NT2/D1 (cell line): ENCODE data around the gene YOD1.
"Not testable (repeated sequence)": the region's sequence is repeated elsewhere in the genome, so short reads cannot be mapped to it uniquely, and the experiment has no call there.

Source experiments
- DNase-seq: peaks from one replicate; pipeline ENCODE4 v3.0.0-alpha.2; 2011; ENCODE audit warnings: low read depth, low spot score
- H3K27me3 ChIP-seq: 2 replicates; pipeline ENCODE4 v1.6.0; 2011; ENCODE audit warnings: mild to moderate bottlenecking; ENCODE audit not compliant: insufficient read length, insufficient read depth
- H3K36me3 ChIP-seq: 2 replicates; pipeline ENCODE4 v1.6.1; 2011; ENCODE audit warnings: mild to moderate bottlenecking, low read length, mixed read lengths; ENCODE audit not compliant: insufficient read depth, insufficient read length
- H3K4me1 ChIP-seq: 2 replicates; pipeline ENCODE4 v1.5.1; 2011; ENCODE audit not compliant: insufficient read depth, insufficient read length
- H3K4me3 ChIP-seq: 2 replicates; pipeline ENCODE4 v1.5.1; 2011; ENCODE audit warnings: low read depth; ENCODE audit not compliant: insufficient read length
- H3K9ac ChIP-seq: 2 replicates; pipeline ENCODE4 v1.6.0; 2011; ENCODE audit warnings: low read depth; ENCODE audit not compliant: insufficient read length
- H3K9me3 ChIP-seq: 2 replicates; pipeline ENCODE4 v1.5.1; 2011; ENCODE audit warnings: mild to moderate bottlenecking, low read length; ENCODE audit not compliant: insufficient read depth
- SUZ12 ChIP-seq: IDR thresholded peaks from 2 replicates; pipeline ENCODE4 v1.6.1; 2011; ENCODE audit not compliant: insufficient read length, insufficient read depth; ENCODE audit errors: extremely low read depth
- YY1 ChIP-seq: IDR thresholded peaks from 2 replicates; pipeline ENCODE4 v1.6.1; 2011; ENCODE audit not compliant: insufficient read length, insufficient read depth
- ZNF274 ChIP-seq: IDR thresholded peaks from 2 replicates; pipeline ENCODE4 v1.6.1; 2011; ENCODE audit warnings: mild to moderate bottlenecking, low read depth, low read length

YOD1 gene

DNA sequence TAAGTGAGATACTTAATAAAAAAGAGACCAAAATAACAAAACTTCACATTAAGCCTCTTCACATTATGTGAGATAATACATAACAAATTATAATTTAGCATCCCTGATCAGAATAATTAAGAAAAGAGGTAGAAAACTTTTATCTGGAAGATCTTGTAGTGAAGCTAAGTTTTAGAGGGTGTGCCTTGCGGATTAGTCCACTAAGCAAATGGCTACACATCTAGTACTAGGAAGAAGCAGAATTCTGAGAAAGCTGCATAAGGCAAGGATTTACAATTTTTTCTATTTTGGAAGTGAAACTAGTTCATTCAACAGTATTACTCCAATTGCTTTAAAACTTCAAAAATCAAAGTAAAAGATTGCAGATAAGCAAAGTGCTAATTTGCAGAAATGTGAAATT lies 3.5 kb downstream of the YOD1 start:
- H3K9ac ChIP-seq, result peak overlapping the region; percentile 14
- peaks cover 39% of the 10 kb centered on the region for H3K36me3 ChIP-seq
- no peak overlapping the region for H3K4me3 ChIP-seq
- no peaks in the 10 kb centered on the region for H3K9me3 ChIP-seq
- TF ChIP-seq ZNF274 (no peak), SUZ12 (no peak), YY1 (no peak)
- H3K27me3 ChIP-seq, result no peaks in the 10 kb centered on the region
- H3K4me1 ChIP-seq, result peaks cover 2% of the 10 kb centered on the region
- no peak for DNase-seq

DNA sequence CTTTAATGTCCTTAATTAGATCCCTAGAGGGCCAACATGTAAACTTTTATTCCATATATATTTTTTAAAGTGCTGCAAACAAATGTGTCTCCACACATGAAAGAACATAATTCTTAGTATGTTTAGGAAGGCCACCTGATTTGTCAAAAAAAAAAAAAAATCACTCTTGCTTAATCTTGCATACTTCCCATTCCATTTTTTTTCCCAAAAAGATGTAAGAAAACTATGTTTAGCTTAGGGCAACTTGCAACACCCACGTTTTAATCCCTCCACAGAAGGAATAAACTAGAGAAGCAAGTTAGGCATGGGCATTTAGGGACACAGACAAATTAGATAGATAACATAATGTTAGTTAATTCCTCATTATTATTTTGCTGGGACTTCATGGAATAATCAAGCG lies 5.6 kb downstream of the YOD1 start:
- Histone ChIP-seq H3K27me3 (no peaks in the 10 kb centered on the region), H3K9ac (no peak overlapping the region), H3K4me3 (no peak overlapping the region), H3K36me3 (peaks cover 39% of the 10 kb centered on the region), H3K9me3 (no peaks in the 10 kb centered on the region), H3K4me1 (peaks cover 2% of the 10 kb centered on the region)
- TF ChIP-seq ZNF274 (no peak), SUZ12 (no peak), YY1 (no peak)
- no peak for DNase-seq

DNA sequence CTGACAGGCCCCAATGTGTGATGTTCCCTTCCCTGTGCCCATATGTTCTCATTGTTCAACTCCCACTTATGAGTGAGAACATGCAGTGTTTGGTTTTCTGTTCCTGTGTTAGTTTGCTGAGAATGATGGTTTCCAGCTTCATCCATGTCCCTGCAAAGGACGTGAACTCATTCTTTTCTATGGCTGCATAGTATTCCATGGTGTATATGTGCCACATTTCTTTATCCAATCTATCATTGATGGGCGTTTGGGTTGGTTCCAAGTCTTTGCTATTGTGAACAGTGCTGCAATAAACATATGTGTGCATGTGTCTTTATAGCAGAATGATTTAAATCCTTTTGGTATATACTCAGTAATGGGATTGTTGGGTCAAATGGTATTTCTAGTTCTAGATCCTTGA lies 9.6 kb downstream of the YOD1 start:
- not testable (repeated sequence) for H3K4me1 ChIP-seq, H3K36me3 ChIP-seq, H3K27me3 ChIP-seq, H3K9me3 ChIP-seq, DNase-seq, H3K4me3 ChIP-seq, H3K9ac ChIP-seq

DNA sequence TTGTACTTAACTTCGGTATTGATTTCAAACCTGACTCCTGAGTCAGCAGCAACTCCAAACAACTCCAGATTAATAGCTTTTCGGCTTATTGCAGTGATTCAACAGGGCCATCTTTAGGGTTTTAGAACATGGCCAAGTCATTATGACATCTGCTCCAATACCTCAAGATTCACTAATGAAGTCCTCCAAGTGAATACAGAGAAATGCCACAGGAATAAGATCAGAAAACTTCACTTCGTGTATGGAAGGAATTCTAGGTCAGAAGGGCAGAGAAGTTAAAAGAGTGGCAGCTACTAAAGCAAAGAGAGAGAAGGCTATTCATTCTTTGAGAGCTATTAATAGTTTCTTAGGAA lies 10.9 kb downstream of the YOD1 start:
- H3K36me3 ChIP-seq, result peaks cover under 1% of the 10 kb centered on the region
- no peaks in the 10 kb centered on the region for H3K4me1 ChIP-seq
- TF ChIP-seq YY1 (no peak), SUZ12 (no peak), ZNF274 (no peak)
- H3K9me3 ChIP-seq, result no peaks in the 10 kb centered on the region
- no peak overlapping the region for H3K9ac ChIP-seq
- no peaks in the 10 kb centered on the region for H3K27me3 ChIP-seq
- H3K4me3 ChIP-seq, result no peak overlapping the region
- no peak for DNase-seq

DNA sequence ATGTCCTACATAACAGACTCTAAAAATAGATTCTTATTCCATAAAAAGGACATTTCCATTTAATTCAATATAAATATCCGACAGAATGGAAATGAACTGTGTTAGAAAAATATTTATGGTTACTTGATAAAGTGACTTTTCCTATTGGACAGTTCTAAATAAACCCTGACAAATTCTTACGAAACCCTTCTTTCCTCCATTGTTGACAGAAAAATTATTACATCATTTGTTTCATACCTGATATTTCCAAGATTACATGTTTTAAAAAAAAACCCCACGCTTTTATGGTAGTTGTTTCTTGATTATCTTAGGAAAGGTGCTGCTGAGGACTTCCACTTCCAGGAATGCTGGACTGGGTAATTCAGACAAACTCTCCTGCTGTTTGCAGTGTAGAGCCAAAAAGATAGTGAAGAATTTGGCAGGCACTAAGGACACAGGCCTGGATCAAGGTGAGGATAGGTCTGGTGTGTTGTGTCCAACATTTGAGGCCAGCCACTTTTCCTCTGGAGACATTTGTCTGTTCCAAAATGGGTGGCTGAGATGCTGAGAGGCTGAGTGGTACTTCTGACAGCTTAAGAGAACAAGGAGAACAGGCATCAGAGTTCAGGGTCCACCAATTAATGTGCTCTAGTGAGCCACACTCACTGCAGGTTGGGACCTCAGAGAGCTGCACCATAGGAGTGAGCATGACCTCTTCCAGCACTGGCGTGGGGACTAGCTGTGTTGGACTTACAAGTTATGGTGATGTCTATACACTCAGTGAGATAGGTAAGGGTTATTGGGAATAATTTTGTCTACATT lies 11.4 kb downstream of the YOD1 start:
- TF ChIP-seq SUZ12, result no peak
- no peak for TF ChIP-seq YY1
- TF ChIP-seq ZNF274, result no peak
- H3K9me3 ChIP-seq, result no peaks in the 10 kb centered on the region
- no peak overlapping the region for H3K9ac ChIP-seq
- H3K27me3 ChIP-seq, result no peaks in the 10 kb centered on the region
- H3K36me3 ChIP-seq, result no peaks in the 10 kb centered on the region
- H3K4me1 ChIP-seq, result no peaks in the 10 kb centered on the region
- no peak for DNase-seq
- no peak overlapping the region for H3K4me3 ChIP-seq

DNA sequence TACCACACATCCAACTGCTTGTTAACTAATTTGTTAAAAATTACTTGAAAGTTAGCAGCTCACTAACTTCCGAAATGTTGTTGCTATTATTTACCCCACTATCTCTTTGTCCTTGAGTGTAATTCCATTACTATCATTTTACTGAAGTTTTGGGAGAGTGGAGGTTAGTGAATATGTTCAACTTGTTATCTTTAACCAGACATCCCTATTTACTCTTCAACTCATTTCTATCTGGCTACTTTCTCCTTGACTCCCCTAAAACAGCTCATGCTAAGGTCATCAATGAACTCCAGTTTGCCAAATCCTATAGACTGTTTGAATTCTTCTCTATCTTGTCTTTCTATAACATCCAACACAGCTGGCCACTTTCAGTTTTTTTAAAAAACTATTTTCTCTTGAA lies 14.1 kb downstream of the YOD1 start:
- no peak overlapping the region for H3K9ac ChIP-seq
- H3K27me3 ChIP-seq, result no peaks in the 10 kb centered on the region
- no peaks in the 10 kb centered on the region for H3K9me3 ChIP-seq
- no peak for TF ChIP-seq YY1
- H3K4me3 ChIP-seq, result no peak overlapping the region
- H3K36me3 ChIP-seq, result no peaks in the 10 kb centered on the region
- DNase-seq, result no peak
- no peaks in the 10 kb centered on the region for H3K4me1 ChIP-seq

DNA sequence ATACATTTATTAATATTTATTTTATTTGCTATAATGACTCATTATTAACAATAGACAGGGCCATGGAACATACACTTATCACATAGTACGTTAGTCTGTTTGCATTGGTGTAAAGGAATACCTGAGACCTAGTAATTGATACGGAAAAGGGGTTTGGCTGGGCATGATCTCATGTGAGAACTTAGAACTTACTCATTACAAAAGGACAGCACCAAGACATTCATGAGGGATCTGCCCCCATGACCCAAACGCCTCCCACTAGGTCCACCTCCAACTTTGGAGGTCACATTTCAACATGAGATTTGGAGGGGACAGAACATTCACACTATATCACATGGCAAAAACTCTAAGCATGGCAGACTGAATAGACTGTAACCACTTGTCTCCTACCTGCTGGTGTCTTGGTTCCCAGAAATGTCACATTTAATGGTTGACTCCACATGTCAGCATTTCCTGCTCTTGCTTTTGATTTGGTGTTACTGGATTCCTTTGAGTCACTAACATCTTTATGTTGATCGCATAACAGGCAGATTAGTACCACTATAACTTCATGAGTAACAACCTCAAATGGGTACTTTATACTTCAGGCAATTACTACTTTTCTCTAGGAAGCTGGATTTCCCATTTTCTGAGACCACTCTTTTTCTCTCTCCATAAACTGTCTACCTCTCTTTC lies 15.0 kb downstream of the YOD1 start:
- H3K27me3 ChIP-seq, result no peaks in the 10 kb centered on the region
- no peak for TF ChIP-seq SUZ12
- no peak for TF ChIP-seq ZNF274
- TF ChIP-seq YY1, result no peak
- DNase-seq, result no peak

More for the DNA sequence above, 15.0 kb downstream of the YOD1 start:
- Histone ChIP-seq H3K9me3 (no peaks in the 10 kb centered on the region), H3K4me3 (no peak overlapping the region), H3K4me1 (no peaks in the 10 kb centered on the region), H3K36me3 (no peaks in the 10 kb centered on the region), H3K9ac (no peak overlapping the region)
